SK-N-MC (cell line): ENCODE data around the gene H1-8.

Source experiments
- EZH2 ChIP-seq: fragments of 200-600 bp; sonication (generic); IDR thresholded peaks from one replicate; pipeline ENCODE4 v1.6.1; 2017; ENCODE audit warnings: antibody characterized with exemption
- FOXP2 ChIP-seq: optimal IDR thresholded peaks from 2 replicates; pipeline ENCODE3; 2011; ENCODE audit warnings: mild to moderate bottlenecking, moderate library complexity; ENCODE audit not compliant: insufficient read depth; ENCODE audit errors: extremely low read length, control extremely low read depth
- POLR2AphosphoS5 ChIP-seq: IDR thresholded peaks from 2 replicates; pipeline ENCODE4 v1.6.1; 2012; ENCODE audit warnings: mild to moderate bottlenecking, low read depth, low read length, borderline replicate concordance

DNA sequence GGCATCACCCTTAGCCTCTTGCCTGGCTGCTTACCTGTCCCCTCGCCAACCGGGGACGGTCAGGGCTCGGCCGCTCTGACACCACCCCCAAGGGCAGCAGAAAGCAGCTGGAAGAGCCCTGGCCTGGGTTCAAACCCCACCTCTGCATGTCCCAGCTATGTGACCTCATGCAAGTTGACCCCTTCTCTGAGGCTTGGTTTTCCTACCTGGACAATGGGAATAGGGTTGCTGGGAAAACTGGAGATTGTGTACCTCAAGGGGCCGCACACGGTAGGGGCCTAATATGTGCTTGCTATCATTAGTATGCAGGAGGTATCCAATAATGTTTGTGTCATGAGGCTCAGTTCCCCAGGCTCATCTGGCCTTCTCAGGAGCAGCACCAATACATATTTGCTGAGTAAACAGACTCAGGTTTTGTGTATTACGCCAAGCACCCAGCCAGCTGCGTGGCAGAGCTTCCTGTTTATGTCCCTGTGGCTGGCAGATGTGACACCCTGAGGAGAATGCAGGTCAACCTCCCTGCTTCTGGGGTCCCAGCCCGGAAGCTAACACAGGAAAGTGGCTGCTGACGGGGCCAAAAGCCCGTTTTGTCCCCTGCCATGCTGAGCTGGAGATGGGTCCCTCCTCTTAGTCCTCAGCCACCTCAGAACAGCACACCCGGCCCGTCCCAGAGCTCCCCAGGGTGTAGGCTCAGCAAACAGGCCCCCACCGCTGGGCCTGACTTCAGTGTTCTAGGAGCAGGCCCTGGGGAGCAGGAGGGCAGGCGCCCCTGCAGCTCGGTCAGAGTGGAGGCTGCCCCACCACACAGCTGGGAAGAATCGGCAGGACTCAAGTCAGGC, 33.8 kb downstream of the H1-8 start:
- TF ChIP-seq EZH2 (no peak), FOXP2 (peak; percentile 92), POLR2AphosphoS5 (no peak; the same call in 1 of the 2 replicates)
